Type B pancreatic cell (in vitro differentiated cells): ENCODE results near the gene CCDC9. TPM values are rescaled to one million over a fixed set of nuclear protein-coding genes. Genes with fewer than 3 reads are reported as not detected.

Source experiments
- DNase-seq: peaks from one replicate; pipeline ENCODE4 v3.0.0; 2021; ENCODE audit warnings: mixed read lengths; ENCODE audit not compliant: unreplicated experiment; ENCODE audit errors: extremely low spot score
- H3K27ac Mint-ChIP-seq: 2 replicates; pipeline ENCODE4 v1.8.0; 2021; ENCODE audit warnings: mild to moderate bottlenecking, mixed read lengths
- H3K27me3 Mint-ChIP-seq: 2 replicates; pipeline ENCODE4 v1.8.0; 2021; ENCODE audit warnings: mixed read lengths
- H3K36me3 Mint-ChIP-seq: 2 replicates; pipeline ENCODE4 v1.8.0; 2021; ENCODE audit warnings: mixed read lengths
- H3K4me1 Mint-ChIP-seq: one replicate; pipeline ENCODE4 v1.8.0; 2021; ENCODE audit warnings: mixed read lengths; ENCODE audit not compliant: unreplicated experiment
- H3K4me3 Mint-ChIP-seq: 2 replicates; pipeline ENCODE4 v1.8.0; 2021; ENCODE audit warnings: mild to moderate bottlenecking, mixed read lengths
- H3K9me3 Mint-ChIP-seq: 2 replicates; pipeline ENCODE4 v1.8.0; 2021; ENCODE audit warnings: mixed read lengths
- long read RNA-seq: library from polyadenylated mRNA; unstranded; transcript quantifications from one replicate; pipeline ENCODE4 v2.0.0, GENCODE V29; 2020
- total RNA-seq: library from RNA; stranded (reverse); gene quantifications from 2 replicates; pipeline ENCODE4 v1.2.1, GENCODE V29; 2021; ENCODE audit warnings: low replicate concordance
- TF ChIP-seq, protein P1 (sequence below): fragments of 200-600 bp; sonication (generic); conservative IDR thresholded peaks from 2 replicates; pipeline ENCODE4 v1.5.0; 2021; ENCODE audit warnings: antibody characterized with exemption, mild to moderate bottlenecking

CCDC9 gene
- 22.4 and 29.3 TPM in 2 replicates for total RNA-seq
- long read RNA-seq, partial matches to known transcripts = 0 of 2 reads
- long read RNA-seq, other reads (novel, unspliced or antisense) = 2 of 2 reads

DNA sequence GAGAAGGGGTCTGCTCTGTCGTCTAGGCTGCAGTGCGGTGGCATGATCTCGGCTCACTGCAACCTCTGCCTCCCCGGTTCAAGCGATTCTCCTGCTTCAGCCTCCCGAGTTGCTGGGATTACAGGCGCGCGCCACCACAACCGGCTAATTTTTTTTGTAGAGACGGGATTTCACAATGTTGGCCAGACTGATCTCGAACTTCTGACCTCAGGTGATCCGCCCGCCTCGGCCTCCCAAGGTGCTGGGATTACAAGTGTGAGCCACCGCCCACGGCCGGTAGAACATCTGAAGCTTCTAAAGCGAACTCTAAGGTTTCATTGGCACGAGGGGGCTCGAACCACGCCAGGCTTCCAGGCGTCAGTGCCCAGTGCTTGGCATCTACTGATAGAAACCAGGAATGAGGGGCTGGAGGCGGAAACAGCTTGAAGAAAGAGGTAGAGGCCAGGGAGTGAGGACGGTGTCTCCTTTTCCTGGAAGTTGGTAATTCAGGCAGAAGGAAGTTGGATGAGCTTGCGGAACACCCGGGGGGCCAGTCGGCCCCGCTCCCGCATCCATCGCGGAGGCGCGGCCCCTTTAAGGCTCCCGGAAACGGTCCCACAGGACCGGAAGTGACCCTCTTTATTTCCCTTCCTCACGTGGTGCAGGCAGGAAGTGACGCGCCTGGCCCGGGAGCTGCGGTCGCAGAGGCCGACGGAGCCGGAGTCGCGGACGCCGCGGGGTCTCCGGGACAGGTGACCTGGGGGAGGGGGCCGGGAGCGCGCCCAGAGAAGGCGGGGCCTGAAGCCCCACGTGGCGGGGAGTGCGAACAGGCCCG, at the start of gene CCDC9:
Gene CCDC9, plus strand, starts transcription at position 647 of the 814 bp plus-strand sequence. CDS start 1,876 bp downstream, outside the sequence.
- H3K4me1 Mint-ChIP-seq = peaks cover 11% of the 10 kb centered on the region
- TF ChIP-seq, protein P1, sequence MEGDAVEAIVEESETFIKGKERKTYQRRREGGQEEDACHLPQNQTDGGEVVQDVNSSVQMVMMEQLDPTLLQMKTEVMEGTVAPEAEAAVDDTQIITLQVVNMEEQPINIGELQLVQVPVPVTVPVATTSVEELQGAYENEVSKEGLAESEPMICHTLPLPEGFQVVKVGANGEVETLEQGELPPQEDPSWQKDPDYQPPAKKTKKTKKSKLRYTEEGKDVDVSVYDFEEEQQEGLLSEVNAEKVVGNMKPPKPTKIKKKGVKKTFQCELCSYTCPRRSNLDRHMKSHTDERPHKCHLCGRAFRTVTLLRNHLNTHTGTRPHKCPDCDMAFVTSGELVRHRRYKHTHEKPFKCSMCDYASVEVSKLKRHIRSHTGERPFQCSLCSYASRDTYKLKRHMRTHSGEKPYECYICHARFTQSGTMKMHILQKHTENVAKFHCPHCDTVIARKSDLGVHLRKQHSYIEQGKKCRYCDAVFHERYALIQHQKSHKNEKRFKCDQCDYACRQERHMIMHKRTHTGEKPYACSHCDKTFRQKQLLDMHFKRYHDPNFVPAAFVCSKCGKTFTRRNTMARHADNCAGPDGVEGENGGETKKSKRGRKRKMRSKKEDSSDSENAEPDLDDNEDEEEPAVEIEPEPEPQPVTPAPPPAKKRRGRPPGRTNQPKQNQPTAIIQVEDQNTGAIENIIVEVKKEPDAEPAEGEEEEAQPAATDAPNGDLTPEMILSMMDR = no peak
- H3K4me3 Mint-ChIP-seq = peak within 1 kb of the TSS; percentile 94
- no peaks in the 10 kb centered on the region for H3K9me3 Mint-ChIP-seq
- H3K27ac Mint-ChIP-seq = peak within 1 kb of the TSS; percentile 97
- no peaks in the 10 kb centered on the region for H3K27me3 Mint-ChIP-seq
- peaks cover 30% of the 10 kb centered on the region for H3K36me3 Mint-ChIP-seq
- DNase-seq = peak; percentile 98

DNA sequence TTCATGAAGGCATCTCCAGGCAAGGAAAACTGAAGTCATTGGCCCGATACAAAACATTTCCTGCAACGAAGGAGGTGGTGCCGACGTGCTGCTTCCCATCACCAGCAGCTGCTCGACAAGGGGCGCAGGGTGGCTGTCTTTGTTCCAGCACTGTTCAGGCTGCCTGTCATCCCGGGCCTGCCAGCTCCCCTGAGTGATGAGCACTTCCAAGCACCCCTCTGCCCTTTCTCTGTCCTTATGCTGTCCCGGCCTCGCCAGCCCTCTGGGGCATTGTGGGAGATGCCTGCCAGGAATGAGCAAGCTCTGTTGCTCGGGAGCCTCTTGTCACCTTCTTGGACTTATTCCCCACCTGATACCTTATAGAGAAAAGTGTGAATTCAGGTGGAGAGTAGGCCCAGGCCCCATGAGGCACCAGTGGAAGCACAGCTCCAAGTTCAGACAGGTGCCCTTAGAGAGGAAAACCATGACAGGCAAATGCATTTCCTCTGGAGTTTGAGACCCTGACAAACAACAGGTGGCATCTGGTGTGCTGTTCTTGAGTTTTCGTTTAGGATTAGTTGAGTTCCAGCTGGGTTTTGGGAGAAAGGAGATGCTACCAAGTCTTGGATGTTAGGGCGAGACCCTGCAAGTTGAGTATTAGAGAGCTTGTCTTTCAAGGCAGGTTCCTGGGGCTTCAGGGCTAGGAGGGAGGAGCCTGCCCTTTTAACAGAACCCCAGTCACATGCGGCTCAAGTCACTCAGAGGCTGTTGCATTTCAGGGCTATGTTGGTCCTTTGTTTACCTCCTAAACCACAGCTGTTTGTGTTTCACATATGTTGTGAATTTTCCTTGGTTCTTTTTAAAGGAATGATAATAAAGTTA, 46.8 kb upstream of the CCDC9 start:
- no peak for DNase-seq
- TF ChIP-seq, protein P1 = no peak
- no peaks in the 10 kb centered on the region for H3K27me3 Mint-ChIP-seq
- no peaks in the 10 kb centered on the region for H3K9me3 Mint-ChIP-seq
- H3K4me1 Mint-ChIP-seq = peaks cover 6% of the 10 kb centered on the region
- H3K36me3 Mint-ChIP-seq = peaks cover 31% of the 10 kb centered on the region
- no peak overlapping the region for H3K4me3 Mint-ChIP-seq
- no peak overlapping the region for H3K27ac Mint-ChIP-seq

DNA sequence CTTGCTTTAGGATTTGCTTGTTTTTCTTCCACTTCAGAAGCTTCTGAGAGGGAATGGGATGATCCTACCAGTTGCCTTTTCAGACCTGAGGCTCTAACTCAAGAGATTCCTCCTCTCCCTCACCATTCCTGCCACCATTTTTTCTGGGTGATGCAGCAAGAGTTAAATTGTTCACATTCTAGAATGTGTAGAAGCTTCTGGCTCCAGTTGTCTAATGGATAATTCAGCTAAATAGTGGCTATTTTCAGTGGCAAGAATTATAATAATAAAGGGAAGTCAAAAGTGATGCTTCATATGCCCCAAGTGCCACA, 46.2 kb upstream of the CCDC9 start:
- TF ChIP-seq, protein P1 = no peak
- no peak for DNase-seq
- H3K27ac Mint-ChIP-seq = peak overlapping the region; percentile 57
- no peaks in the 10 kb centered on the region for H3K27me3 Mint-ChIP-seq
- H3K9me3 Mint-ChIP-seq = no peaks in the 10 kb centered on the region
- H3K4me1 Mint-ChIP-seq = peaks cover 6% of the 10 kb centered on the region
- no peak overlapping the region for H3K4me3 Mint-ChIP-seq
- H3K36me3 Mint-ChIP-seq = peaks cover 28% of the 10 kb centered on the region

DNA sequence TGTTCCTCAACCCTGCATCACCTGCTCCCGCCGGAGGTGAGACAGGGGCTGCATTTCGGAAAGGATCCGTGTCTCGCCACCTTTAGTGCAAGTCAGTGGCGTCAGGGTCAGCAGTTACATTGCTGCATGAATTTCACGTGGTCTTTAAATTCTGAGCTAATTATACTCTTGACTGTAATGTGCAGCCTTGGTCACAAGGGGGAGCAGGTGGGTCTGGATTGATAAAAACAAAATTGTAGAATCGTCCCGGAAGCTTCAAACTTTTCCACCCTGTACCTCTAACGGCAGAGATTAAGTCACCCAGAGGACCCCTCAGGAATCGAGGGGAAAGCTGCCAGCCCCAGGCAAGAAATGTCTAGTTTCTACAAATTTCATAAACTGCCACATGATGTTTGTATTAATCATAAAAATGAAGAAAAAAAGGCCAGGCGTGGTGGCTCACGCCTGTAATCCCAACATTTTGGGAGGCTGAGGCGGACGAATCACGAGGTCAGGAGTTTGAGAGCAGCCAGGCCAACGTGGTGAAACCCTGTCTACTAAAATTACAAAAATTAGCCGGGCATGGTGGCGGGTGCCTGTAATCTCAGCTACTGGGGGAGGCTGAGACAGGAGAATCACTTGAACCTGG, 45.5 kb upstream of the CCDC9 start:
- H3K36me3 Mint-ChIP-seq = peaks cover 32% of the 10 kb centered on the region
- no peak overlapping the region for H3K4me3 Mint-ChIP-seq
- no peaks in the 10 kb centered on the region for H3K27me3 Mint-ChIP-seq
- H3K4me1 Mint-ChIP-seq = peaks cover 10% of the 10 kb centered on the region
- H3K9me3 Mint-ChIP-seq = no peaks in the 10 kb centered on the region
- H3K27ac Mint-ChIP-seq = peak overlapping the region; percentile 57
- DNase-seq = peak; percentile 78
- TF ChIP-seq, protein P1 = peak; percentile 88

DNA sequence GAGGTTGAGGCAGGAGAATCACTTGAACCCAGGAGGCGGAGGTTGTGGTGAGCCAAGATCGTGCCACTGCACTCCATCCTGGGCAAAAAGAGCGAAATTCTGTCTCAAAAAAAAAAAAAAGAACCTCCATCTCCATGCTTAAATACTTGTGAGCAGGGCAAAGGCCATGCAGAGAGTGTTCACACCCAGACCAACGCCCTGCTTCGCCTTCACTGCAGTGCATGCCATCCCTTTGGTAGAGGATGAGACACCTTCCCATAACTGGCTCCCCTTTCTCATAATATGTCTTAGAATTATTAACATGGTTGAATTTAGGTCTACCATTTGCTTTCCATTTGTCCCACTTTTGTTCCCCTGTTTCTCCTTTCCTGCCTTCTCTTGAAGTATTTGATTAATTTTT, 40.7 kb upstream of the CCDC9 start:
- Mint-ChIP-seq H3K27me3 (no peaks in the 10 kb centered on the region), H3K27ac (no peak overlapping the region), H3K36me3 (peaks cover 7% of the 10 kb centered on the region), H3K4me3 (no peak overlapping the region), H3K4me1 (peaks cover 8% of the 10 kb centered on the region), H3K9me3 (no peaks in the 10 kb centered on the region)
- TF ChIP-seq, protein P1 = no peak
- DNase-seq = no peak
